Omental fat pad (tissue), 4 donors: Measurements from ENCODE around the gene CNTNAP5. TPM values are rescaled to one million over a fixed set of nuclear protein-coding genes. Genes with fewer than 3 reads are reported as not detected.

ENCODE experiments used
- ATAC-seq: fragments of 150-250 bp; one replicate; pipeline ENCODE4 v1.9.1; 2016; ENCODE audit warnings: mild to moderate bottlenecking, moderate library complexity; ENCODE audit not compliant: low FRiP score
- DNase-seq: peaks from one replicate; pipeline ENCODE4 v3.0.0-alpha.2; 2019; ENCODE audit warnings: low spot score
- total RNA-seq, 4 donors: library from RNA; depleted of rRNA; stranded (reverse); fragments of >200 nt; gene quantifications; one replicate each; pipeline ENCODE4 v1.1.0, GENCODE V29; 2016
- TF ChIP-seq, protein P1 (sequence below), 3 donors: fragments of 450-650 bp; IDR thresholded peaks; one replicate each; pipeline ENCODE4 v1.5.1; 2016 to 2017; ENCODE audit warnings: antibody characterized with exemption in 3 of 3, mild to moderate bottlenecking in 3 of 3, moderate library complexity in 2 of 3

Gene CNTNAP5
- total RNA-seq, 4 donors from 2014 or later: not detected

DNA sequence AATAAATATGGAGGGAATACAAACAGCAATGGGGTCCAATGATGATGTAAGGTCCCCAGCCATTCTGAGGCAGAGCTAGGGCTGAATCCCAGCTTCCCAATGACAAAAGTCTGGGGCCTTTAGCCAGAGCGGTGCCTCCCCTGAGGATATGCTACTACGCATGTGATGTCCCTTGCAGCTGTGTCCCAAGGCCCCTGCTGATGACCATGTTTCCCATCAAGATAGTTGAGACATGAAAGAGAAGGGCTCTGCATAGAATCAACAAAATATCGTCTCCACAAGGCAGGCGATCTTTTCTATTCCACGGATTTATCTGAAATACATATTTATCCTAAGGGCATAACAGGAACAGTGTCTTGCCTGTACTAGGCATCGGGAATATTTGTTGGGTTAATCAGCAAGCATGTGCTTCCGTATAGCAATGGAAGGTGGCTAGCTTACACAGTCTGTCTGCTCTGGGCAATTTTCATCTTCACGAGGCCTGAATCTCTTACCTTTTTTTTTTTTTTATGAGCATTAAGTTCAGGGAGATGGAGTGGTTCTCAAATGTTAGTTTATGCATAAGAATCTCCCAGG is 284.6 kb downstream of the CNTNAP5 start:
- ATAC-seq: no peak
- TF ChIP-seq, protein P1, sequence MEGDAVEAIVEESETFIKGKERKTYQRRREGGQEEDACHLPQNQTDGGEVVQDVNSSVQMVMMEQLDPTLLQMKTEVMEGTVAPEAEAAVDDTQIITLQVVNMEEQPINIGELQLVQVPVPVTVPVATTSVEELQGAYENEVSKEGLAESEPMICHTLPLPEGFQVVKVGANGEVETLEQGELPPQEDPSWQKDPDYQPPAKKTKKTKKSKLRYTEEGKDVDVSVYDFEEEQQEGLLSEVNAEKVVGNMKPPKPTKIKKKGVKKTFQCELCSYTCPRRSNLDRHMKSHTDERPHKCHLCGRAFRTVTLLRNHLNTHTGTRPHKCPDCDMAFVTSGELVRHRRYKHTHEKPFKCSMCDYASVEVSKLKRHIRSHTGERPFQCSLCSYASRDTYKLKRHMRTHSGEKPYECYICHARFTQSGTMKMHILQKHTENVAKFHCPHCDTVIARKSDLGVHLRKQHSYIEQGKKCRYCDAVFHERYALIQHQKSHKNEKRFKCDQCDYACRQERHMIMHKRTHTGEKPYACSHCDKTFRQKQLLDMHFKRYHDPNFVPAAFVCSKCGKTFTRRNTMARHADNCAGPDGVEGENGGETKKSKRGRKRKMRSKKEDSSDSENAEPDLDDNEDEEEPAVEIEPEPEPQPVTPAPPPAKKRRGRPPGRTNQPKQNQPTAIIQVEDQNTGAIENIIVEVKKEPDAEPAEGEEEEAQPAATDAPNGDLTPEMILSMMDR (IDR thresholded peaks at IDR 0.05): no peak
- no peak for DNase-seq

DNA sequence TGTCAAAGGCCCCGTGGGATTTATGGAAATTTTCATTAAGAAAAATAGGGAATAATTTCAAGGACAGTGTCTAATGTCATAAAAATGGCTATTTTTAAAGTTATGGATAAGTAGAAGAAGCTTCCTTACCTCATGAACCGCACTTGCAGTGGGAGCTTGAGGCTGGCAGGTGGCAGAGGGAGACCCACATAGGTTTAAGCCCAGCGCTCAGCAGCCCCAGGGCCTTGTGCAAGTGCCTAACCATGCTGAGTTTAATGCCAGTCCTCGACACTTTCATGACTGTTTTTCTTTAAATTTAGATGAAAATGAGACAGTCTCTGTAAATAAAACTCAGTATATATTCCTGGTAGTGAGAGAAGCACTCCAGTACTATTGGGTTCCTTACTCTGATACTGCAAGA is 285.6 kb downstream of the CNTNAP5 start:
- no peak for DNase-seq
- TF ChIP-seq, protein P1 (IDR thresholded peaks at IDR 0.05): no peak
- no peak for ATAC-seq

DNA sequence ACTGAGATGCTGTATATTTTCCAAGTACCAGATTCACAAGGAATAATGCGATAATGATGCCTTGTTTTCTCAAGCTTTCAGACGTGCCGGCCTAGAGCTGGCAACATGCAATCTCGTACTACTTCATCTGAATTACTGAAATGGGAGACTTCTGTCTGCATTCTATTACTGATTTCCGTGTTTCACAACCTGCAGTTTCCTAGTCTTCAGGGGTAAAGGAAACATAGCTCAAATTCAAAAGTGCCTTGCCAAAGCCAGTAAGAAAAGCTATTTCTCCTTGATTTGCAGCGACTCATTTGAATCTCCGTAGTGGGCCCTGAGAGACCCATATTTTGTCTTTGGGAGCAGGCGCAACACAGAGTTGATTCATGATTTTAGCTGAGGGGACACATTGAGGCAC is 289.0 kb downstream of the CNTNAP5 start:
- DNase-seq: no peak
- TF ChIP-seq, protein P1 (IDR thresholded peaks at IDR 0.05): no peak
- no peak for ATAC-seq

DNA sequence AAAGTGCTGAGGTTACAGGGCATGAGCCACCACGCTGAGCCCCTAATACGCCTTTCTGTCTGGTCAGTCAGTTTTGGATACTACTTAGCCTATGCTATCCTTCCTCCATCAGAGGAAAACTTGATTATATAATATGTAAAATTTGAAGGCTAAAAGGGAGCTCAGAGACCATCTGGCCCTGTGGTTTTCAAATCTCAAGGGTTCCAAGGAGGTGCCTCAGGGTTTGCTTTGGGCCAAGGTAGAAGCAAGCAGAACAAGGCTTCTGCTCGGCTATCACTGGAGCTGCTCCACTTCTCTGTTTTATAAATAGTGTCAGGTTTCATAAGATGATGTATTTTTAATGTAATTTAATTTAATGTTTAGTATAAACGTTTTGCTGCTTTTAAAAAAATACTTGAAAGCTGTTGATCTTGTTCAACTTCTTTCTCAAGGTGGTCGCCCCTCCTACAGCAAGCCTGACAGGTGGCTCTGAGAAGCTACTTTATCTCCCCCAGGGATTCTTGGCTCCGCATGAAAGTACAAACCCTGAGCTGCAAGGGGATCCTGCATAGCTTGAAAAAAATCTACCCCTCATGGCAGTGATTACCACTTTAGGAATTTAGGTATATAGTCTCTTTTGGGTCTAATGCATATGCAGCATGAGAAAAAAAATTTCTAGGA is 290.3 kb downstream of the CNTNAP5 start:
- ATAC-seq: no peak
- TF ChIP-seq, protein P1 (IDR thresholded peaks at IDR 0.05): no peak
- no peak for DNase-seq

DNA sequence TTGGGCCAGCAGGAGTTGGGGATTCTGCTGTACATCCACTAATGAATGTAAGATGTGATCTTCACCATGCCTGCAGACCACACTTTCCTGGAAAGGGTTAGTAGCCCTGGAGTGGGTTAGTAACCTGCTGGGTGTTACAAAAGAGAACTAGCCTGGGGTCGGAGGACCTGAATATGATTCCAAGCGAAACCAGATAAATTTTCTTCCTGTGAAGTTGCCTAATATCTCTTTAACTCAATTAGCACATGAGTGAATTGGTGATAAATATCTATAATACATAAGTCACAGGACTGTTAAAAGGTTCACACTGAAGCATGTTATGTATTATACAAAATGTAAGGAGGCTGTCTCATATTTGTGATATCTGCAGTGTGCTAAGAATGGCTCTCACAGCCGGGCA is 291.0 kb downstream of the CNTNAP5 start:
- ATAC-seq (no peak), DNase-seq (no peak)
- TF ChIP-seq, protein P1 (IDR thresholded peaks at IDR 0.05): no peak

DNA sequence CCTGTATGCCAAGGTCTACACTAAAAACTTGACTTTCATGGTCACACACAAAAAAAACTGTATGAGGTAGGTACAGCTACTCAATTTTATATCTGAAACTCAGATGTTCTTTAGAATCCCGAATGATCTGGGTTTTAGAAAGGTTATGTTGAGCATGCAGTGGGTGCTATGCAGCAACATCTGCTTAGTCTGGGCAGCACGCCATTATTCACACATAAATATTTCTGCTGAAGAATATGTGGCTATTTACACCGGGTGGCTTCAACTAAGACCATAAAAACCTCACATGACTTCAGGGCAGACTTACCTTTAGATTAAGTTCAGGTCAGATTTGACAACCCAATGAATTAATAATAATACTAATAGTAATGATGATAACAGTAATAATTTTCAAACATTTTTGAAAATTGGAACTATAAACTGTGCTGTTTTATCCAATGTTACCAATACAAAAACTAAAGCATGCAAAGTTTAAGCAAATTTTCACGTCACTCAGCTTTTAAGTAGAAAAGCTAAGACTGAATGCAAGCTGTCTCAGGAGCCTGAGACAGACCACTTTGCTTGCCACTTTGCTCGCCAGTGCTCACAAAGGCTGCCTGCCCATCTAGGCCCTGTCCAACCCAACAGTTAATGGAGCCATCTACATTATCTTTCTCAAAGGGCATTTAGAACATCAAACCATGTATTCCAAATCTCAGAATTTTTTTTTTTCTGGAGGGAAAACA is 292.0 kb downstream of the CNTNAP5 start:
- TF ChIP-seq, protein P1 (IDR thresholded peaks at IDR 0.05): no peak
- DNase-seq (no peak), ATAC-seq (no peak)
